H9 (cell line): ENCODE measurements around the gene CYBRD1. TPM values are rescaled to one million over a fixed set of nuclear protein-coding genes. Genes with fewer than 3 reads are reported as not detected.

ENCODE experiments used
- DNase-seq: peaks from one replicate; pipeline ENCODE4 v3.0.0-alpha.2; 2017
- H2AFZ ChIP-seq: one replicate; pipeline ENCODE4 v1.6.1; 2013; ENCODE audit warnings: mild to moderate bottlenecking, low read length, control low read depth, moderate library complexity
- H2AK5ac ChIP-seq: 2 replicates; pipeline ENCODE4 v1.6.1; 2013; ENCODE audit warnings: low read length, control low read depth, mixed read lengths; ENCODE audit not compliant: insufficient read length
- H2BK120ac ChIP-seq: one replicate; pipeline ENCODE4 v1.6.1; 2013; ENCODE audit warnings: low read depth, mild to moderate bottlenecking, low read length, control low read depth, inconsistent platforms; ENCODE audit not compliant: poor library complexity, severe bottlenecking
- H2BK12ac ChIP-seq: 2 replicates; pipeline ENCODE4 v1.6.1; 2013; ENCODE audit warnings: low read length, control low read depth, mixed read lengths, low read depth; ENCODE audit not compliant: insufficient read length
- H2BK15ac ChIP-seq: 2 replicates; pipeline ENCODE4 v1.6.1; 2013; ENCODE audit warnings: low read depth, low read length, control low read depth
- H2BK20ac ChIP-seq: one replicate; pipeline ENCODE4 v1.6.1; 2013; ENCODE audit warnings: low read depth, mild to moderate bottlenecking, low read length, control low read depth, inconsistent platforms; ENCODE audit not compliant: poor library complexity, severe bottlenecking
- H2BK5ac ChIP-seq: 2 replicates; pipeline ENCODE4 v1.6.1; 2013; ENCODE audit warnings: low read length, control low read depth, mixed read lengths; ENCODE audit not compliant: insufficient read length
- H3K14ac ChIP-seq: 2 replicates; pipeline ENCODE4 v1.6.1; 2013; ENCODE audit warnings: low read length, control low read depth; ENCODE audit not compliant: insufficient read depth
- H3K18ac ChIP-seq: 2 replicates; pipeline ENCODE4 v1.6.1; 2013; ENCODE audit warnings: low read depth, mild to moderate bottlenecking, mixed read lengths, low read length, control low read depth; ENCODE audit not compliant: insufficient read length
- H3K23ac ChIP-seq: 2 replicates; pipeline ENCODE4 v1.6.1; 2013; ENCODE audit warnings: low read length, control low read depth, mixed read lengths, low read depth; ENCODE audit not compliant: insufficient read length
- H3K23me2 ChIP-seq: 2 replicates; pipeline ENCODE4 v1.6.1; 2013; ENCODE audit warnings: low read depth, mild to moderate bottlenecking, mixed read lengths, low read length, control low read depth; ENCODE audit not compliant: insufficient read length, poor library complexity, severe bottlenecking
- H3K27ac ChIP-seq: 2 replicates; pipeline ENCODE4 v1.5.1; 2013; ENCODE audit warnings: low read length, control low read depth, mixed read lengths, low read depth; ENCODE audit not compliant: insufficient read length
- H3K27me3 ChIP-seq: 2 replicates; pipeline ENCODE4 v1.6.1; 2013; ENCODE audit warnings: low read length, control low read depth, inconsistent platforms; ENCODE audit not compliant: insufficient read depth
- H3K4ac ChIP-seq: 2 replicates; pipeline ENCODE4 v1.6.1; 2013; ENCODE audit warnings: low read depth, mild to moderate bottlenecking, control low read depth, inconsistent platforms, low read length, moderate library complexity
- H3K4me1 ChIP-seq: 2 replicates; pipeline ENCODE4 v1.6.1; 2013; ENCODE audit warnings: low read length, control low read depth, inconsistent platforms; ENCODE audit not compliant: insufficient read depth
- H3K4me2 ChIP-seq: 2 replicates; pipeline ENCODE4 v1.6.1; 2013; ENCODE audit warnings: low read length, control low read depth, mixed read lengths; ENCODE audit not compliant: insufficient read length, insufficient read depth
- H3K56ac ChIP-seq: 2 replicates; pipeline ENCODE4 v1.6.1; 2013; ENCODE audit warnings: low read depth, mild to moderate bottlenecking, mixed read lengths, low read length, control low read depth; ENCODE audit not compliant: insufficient read length
- H3K79me1 ChIP-seq: 2 replicates; pipeline ENCODE4 v1.6.1; 2013; ENCODE audit warnings: low read depth, mild to moderate bottlenecking, moderate library complexity, low read length, control low read depth, inconsistent platforms; ENCODE audit not compliant: insufficient read depth, poor library complexity, severe bottlenecking
- H3K79me2 ChIP-seq: 2 replicates; pipeline ENCODE4 v1.6.1; 2013; ENCODE audit warnings: low read length, control low read depth, inconsistent platforms; ENCODE audit not compliant: insufficient read depth
- H3K9ac ChIP-seq: 2 replicates; pipeline ENCODE4 v1.6.1; 2013; ENCODE audit warnings: low read length, control low read depth, mixed read lengths; ENCODE audit not compliant: insufficient read length; ENCODE audit errors: extremely low read depth
- H3K9me3 ChIP-seq: one replicate; pipeline ENCODE4 v1.6.1; 2013; ENCODE audit warnings: low read depth, low read length, inconsistent platforms; ENCODE audit not compliant: control insufficient read depth
- H3T11ph ChIP-seq: one replicate; pipeline ENCODE4 v1.6.1; 2013; ENCODE audit warnings: mild to moderate bottlenecking, low read length, control low read depth, inconsistent platforms
- H4K20me1 ChIP-seq: one replicate; pipeline ENCODE4 v1.6.1; 2013; ENCODE audit not compliant: control insufficient read depth, insufficient read length, insufficient read depth
- H4K5ac ChIP-seq: 2 replicates; pipeline ENCODE4 v1.6.1; 2013; ENCODE audit warnings: low read depth, mild to moderate bottlenecking, mixed read lengths, low read length, control low read depth; ENCODE audit not compliant: insufficient read length
- H4K8ac ChIP-seq: replicated peaks from 2 replicates; pipeline ENCODE4 v1.6.1; 2013; ENCODE audit warnings: low read length, control low read depth, mixed read lengths, low read depth; ENCODE audit not compliant: insufficient read length
- H4K91ac ChIP-seq: 2 replicates; pipeline ENCODE4 v1.6.1; 2013; ENCODE audit warnings: low read depth, mild to moderate bottlenecking, moderate library complexity, mixed read lengths, low read length, control low read depth; ENCODE audit not compliant: insufficient read length
- H3K27ac Mint-ChIP-seq, 3 experiments: 2 replicates in 2 of 3; 3 replicates in 1 of 3; pipeline ENCODE4 v1.8.0; 2020 to 2021; ENCODE audit warnings: mixed read lengths in 3 of 3, mild to moderate bottlenecking in 1 of 3, moderate library complexity in 1 of 3
- H3K27me3 Mint-ChIP-seq: 2 replicates; pipeline ENCODE4 v1.8.0; 2021; ENCODE audit warnings: low read depth, mild to moderate bottlenecking, moderate library complexity, mixed read lengths
- H3K36me3 Mint-ChIP-seq, 3 experiments: 2 replicates in 2 of 3; 3 replicates in 1 of 3; pipeline ENCODE4 v1.8.0; 2020 to 2021; ENCODE audit warnings: low read depth in 3 of 3, mixed read lengths in 3 of 3; ENCODE audit not compliant: insufficient read depth in 1 of 3
- H3K4me1 Mint-ChIP-seq, 2 experiments: 2 replicates each; pipeline ENCODE4 v1.8.0; 2020; ENCODE audit warnings: mixed read lengths in 2 of 2
- H3K4me3 Mint-ChIP-seq, 2 experiments: 2 replicates in 1 of 2; 3 replicates in 1 of 2; pipeline ENCODE4 v1.8.0; 2020 to 2021; ENCODE audit warnings: mild to moderate bottlenecking in 2 of 2, mixed read lengths in 2 of 2, moderate library complexity in 1 of 2
- H3K9me3 Mint-ChIP-seq, 2 experiments: 2 replicates in 1 of 2; 3 replicates in 1 of 2; pipeline ENCODE4 v1.8.0; 2020; ENCODE audit warnings: mild to moderate bottlenecking in 2 of 2, mixed read lengths in 2 of 2, moderate library complexity in 1 of 2
- WGBS: extraction: QIAGEN DNeasy Blood & Tissue Kit; methylation state at CpG from one replicate; pipeline ENCODE4 v1.1.7; 2013; ENCODE audit warnings: missing lambda C conversion rate, low lambda C conversion rate, mixed read lengths; ENCODE audit not compliant: insufficient read length; ENCODE audit errors: extremely low coverage; 5-methylcytosine and 5-hydroxymethylcytosine counted together
- total RNA-seq: library from RNA; stranded (reverse); gene quantifications from 2 replicates; pipeline ENCODE4 v1.2.1, GENCODE V29; 2021
- TF ChIP-seq, protein P1 (sequence below): fragments of 200-600 bp; sonication (generic); conservative IDR thresholded peaks from 3 replicates; pipeline ENCODE4 v1.8.0; 2021; ENCODE audit warnings: antibody characterized with exemption, mild to moderate bottlenecking

Gene CYBRD1
- total RNA-seq, 1 experiment from 2014 or later = 3.6 TPM

DNA sequence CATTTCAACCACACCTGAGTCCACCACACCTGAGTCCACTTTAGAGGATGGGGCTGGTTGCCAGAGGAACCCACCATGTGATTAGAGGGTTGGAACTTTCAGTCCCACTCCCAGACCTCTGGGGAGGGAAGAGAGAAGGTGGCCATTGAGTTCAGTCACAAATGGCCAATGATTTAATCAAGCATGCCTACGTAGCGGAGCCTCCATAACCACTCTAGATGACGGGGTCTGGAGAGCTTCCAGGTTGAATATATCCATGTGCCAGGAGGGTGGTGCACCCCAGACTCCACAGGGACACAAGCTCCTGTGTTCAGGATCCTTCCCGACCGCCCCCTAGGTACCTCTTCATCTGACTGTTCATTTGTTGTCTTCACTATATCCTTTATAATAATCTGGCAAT, 53.3 kb downstream of the CYBRD1 start:
- WGBS = no CpG with 5 or more reads among the region's 5 CpGs
- Histone ChIP-seq H3K56ac (no peak overlapping the region), H3T11ph (no peak overlapping the region), H3K27ac (no peak overlapping the region), H3K4ac (no peak overlapping the region), H2BK15ac (no peak overlapping the region), H3K79me2 (no peaks in the 10 kb centered on the region), H3K4me2 (no peak overlapping the region), H4K5ac (no peak overlapping the region), H3K9ac (no peak overlapping the region), H3K23me2 (no peaks in the 10 kb centered on the region), H4K8ac (no peak overlapping the region), H4K91ac (no peak overlapping the region), H2BK120ac (no peak overlapping the region), H2BK20ac (no peak overlapping the region), H3K18ac (no peak overlapping the region), H3K23ac (no peak overlapping the region), H3K79me1 (no peaks in the 10 kb centered on the region), H3K4me1 (no peaks in the 10 kb centered on the region), H4K20me1 (no peaks in the 10 kb centered on the region), H2BK5ac (no peak overlapping the region), H3K27me3 (no peaks in the 10 kb centered on the region), H3K9me3 (no peaks in the 10 kb centered on the region), H2AFZ (no peak overlapping the region), H2BK12ac (no peak overlapping the region), H3K14ac (no peak overlapping the region), H2AK5ac (no peak overlapping the region)
- H3K27me3 Mint-ChIP-seq = peaks cover 7% of the 10 kb centered on the region
- no peaks in the 10 kb centered on the region for H3K36me3 Mint-ChIP-seq
- no peaks in the 10 kb centered on the region for H3K9me3 Mint-ChIP-seq
- no peak overlapping the region for H3K4me3 Mint-ChIP-seq
- no peak for DNase-seq
- H3K27ac Mint-ChIP-seq = no peak overlapping the region
- TF ChIP-seq, protein P1, sequence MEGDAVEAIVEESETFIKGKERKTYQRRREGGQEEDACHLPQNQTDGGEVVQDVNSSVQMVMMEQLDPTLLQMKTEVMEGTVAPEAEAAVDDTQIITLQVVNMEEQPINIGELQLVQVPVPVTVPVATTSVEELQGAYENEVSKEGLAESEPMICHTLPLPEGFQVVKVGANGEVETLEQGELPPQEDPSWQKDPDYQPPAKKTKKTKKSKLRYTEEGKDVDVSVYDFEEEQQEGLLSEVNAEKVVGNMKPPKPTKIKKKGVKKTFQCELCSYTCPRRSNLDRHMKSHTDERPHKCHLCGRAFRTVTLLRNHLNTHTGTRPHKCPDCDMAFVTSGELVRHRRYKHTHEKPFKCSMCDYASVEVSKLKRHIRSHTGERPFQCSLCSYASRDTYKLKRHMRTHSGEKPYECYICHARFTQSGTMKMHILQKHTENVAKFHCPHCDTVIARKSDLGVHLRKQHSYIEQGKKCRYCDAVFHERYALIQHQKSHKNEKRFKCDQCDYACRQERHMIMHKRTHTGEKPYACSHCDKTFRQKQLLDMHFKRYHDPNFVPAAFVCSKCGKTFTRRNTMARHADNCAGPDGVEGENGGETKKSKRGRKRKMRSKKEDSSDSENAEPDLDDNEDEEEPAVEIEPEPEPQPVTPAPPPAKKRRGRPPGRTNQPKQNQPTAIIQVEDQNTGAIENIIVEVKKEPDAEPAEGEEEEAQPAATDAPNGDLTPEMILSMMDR = no peak
- H3K4me1 Mint-ChIP-seq = peaks cover 0 to 3% of the 10 kb centered on the region in 2 experiments; a peak in 1 of 4 replicates
